ENCODE results near the gene HEATR5B. TPM values are rescaled to one million over a fixed set of nuclear protein-coding genes. Genes with fewer than 3 reads are reported as not detected.

Gene HEATR5B
- 10 to 100 TPM; 29.9 to 33.7 (median 31.1) TPM for total RNA-seq

DNA sequence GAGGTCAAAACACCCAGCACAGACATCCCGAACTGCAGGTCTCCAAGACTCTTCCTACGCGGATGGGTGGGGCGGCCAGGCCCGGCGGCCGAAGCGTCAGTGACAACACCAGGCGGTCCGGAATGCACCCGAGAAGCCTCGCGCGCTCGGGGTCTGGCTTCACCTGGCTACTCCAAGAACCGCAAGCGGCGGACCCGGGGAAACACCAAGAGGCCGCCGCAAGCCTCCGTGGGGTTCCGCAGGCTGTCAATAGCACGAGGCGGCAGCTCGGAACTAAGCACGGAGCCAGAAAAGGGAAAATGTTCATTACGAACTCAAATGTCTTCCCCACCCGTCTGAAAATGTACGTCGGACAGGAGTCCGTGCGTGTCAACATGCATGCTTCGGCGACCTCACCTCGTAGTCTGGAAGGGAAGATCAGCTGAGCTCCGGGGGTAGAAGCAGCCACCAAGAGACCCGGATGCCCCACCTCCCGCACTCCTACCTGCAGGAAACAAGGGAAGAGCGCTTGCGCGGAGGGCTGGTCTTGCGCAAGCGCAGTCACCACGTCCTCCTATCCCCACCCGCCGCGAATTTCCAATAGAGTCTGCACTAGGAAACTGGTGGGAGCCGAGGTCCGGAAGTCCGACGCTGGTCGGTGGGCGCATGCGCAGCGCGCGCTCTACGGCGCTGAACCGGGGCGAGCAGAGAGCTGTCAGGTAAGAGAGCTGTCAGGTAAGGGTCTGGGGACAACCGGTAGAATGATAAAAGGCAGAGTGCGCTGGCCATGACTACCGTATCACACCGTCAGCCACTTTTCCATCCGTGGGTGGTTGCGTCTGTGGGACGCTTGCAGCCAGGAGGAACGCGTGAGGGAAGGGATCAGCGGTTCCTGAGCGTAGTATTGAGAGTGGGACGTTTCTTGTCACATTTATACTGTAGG, at the start of gene HEATR5B, which contains the start of gene GPATCH11:
HEATR5B (minus strand) TSS at position 500 of the 922 bp plus-strand sequence. CDS start 958 bp downstream, outside the sequence.
GPATCH11 (plus strand) TSS at position 646 of the 922 bp plus-strand sequence. CDS start 3,864 bp downstream, outside the sequence.
- WGBS, 2 donors: 0 to 1% methylated on average over 47 to 73 of the region's 74 CpGs
- H3K4me3 ChIP-seq (ENCODE audit: low read depth, poor library complexity, severe bottlenecking): peak within 1 kb of the TSS; percentile 87
- TF ChIP-seq, protein P1, sequence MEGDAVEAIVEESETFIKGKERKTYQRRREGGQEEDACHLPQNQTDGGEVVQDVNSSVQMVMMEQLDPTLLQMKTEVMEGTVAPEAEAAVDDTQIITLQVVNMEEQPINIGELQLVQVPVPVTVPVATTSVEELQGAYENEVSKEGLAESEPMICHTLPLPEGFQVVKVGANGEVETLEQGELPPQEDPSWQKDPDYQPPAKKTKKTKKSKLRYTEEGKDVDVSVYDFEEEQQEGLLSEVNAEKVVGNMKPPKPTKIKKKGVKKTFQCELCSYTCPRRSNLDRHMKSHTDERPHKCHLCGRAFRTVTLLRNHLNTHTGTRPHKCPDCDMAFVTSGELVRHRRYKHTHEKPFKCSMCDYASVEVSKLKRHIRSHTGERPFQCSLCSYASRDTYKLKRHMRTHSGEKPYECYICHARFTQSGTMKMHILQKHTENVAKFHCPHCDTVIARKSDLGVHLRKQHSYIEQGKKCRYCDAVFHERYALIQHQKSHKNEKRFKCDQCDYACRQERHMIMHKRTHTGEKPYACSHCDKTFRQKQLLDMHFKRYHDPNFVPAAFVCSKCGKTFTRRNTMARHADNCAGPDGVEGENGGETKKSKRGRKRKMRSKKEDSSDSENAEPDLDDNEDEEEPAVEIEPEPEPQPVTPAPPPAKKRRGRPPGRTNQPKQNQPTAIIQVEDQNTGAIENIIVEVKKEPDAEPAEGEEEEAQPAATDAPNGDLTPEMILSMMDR (IDR thresholded peaks at IDR 0.05): no peak
- no peak for TF ChIP-seq POLR2A (IDR thresholded peaks at IDR 0.05)
- intact Hi-C loops (cut with DNase I; ENCODE audit: low total_unique reads): no loop called here
- peak; percentile 94 to 98 for DNase-seq (ENCODE audit: low spot score in 2 of 2)

DNA sequence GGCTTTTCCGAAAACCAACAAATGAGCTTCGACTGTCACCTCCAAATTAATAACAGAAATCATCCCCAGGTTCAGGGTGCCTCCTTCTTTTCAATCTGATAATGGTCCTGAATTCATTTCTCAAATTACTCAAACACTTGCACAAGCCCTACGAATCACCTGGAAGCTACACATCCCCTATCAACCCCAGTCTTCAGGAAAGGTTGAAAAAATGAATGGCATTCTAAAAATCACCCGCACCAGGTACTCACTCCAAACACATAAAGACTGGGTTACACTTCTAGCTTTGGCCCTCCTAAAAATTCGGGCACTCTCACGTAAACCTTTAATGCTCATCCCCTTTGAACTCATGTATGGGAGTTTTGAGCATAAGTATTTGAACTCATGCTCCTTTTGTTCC, 48.7 kb upstream of the HEATR5B start:
- no peak for DNase-seq (ENCODE audit: low spot score in 2 of 2)
- no peak overlapping the region for H3K4me3 ChIP-seq (ENCODE audit: low read depth, poor library complexity, severe bottlenecking)
- intact Hi-C loops (cut with DNase I; ENCODE audit: low total_unique reads): no loop called here
- WGBS, 2 donors: 98% methylated on average over 6 of the region's 6 CpGs
- TF ChIP-seq, protein P1 (IDR thresholded peaks at IDR 0.05): no peak

- intact Hi-C loops (cut with DNase I; ENCODE audit: low total_unique reads): no loop called here
- DNase-seq (ENCODE audit: low spot score in 2 of 2): no peak
- 91 to 97% methylated on average over 2 of the region's 2 CpGs for WGBS, 2 donors
- TF ChIP-seq, protein P1 (IDR thresholded peaks at IDR 0.05): no peak
- no peak for TF ChIP-seq POLR2A (IDR thresholded peaks at IDR 0.05)
- no peak overlapping the region for H3K4me3 ChIP-seq (ENCODE audit: low read depth, poor library complexity, severe bottlenecking)
Measured at GRCh38 chr2:37125416-37125815, 41.2 kb upstream of the HEATR5B start.

GRCh38 chr2:37119157-37119556, 35.0 kb upstream of the HEATR5B start:
- DNase-seq (ENCODE audit: low spot score in 2 of 2): no peak
- TF ChIP-seq, protein P1 (IDR thresholded peaks at IDR 0.05): no peak
- no peak for TF ChIP-seq POLR2A (IDR thresholded peaks at IDR 0.05)
- no peak overlapping the region for H3K4me3 ChIP-seq (ENCODE audit: low read depth, poor library complexity, severe bottlenecking)
- intact Hi-C loops (cut with DNase I; ENCODE audit: low total_unique reads): no loop called here
- WGBS, 2 donors: 92% methylated on average over 5 of the region's 5 CpGs

DNA sequence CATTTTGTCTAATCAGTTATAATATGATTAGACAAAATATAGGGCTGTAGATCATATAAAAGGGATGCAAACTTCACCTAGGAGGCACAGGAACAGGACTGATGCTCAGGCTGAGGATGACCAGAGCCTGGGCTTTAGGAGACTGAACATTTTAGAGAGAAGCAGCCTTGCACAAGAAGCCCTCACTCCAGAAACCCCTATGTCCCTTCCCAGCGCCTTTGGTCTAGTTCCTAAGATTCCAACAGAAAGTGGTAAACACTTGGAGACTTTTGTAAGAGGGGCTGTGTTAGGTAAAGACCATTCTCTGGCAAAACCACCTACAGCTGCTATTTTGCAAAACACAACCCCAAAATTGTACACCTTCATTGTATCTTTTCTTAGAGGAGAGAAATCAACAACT, 33.4 kb upstream of the HEATR5B start:
- TF ChIP-seq POLR2A (IDR thresholded peaks at IDR 0.05): no peak
- TF ChIP-seq, protein P1 (IDR thresholded peaks at IDR 0.05): no peak
- intact Hi-C loops (cut with DNase I; ENCODE audit: low total_unique reads): no loop called here
- no peak overlapping the region for H3K4me3 ChIP-seq (ENCODE audit: low read depth, poor library complexity, severe bottlenecking)
- no peak for DNase-seq (ENCODE audit: low spot score in 2 of 2)
- 86 to 96% methylated on average over 1 of the region's 1 CpG for WGBS, 2 donors

All from lower leg skin (tissue), 4 donors.